H1 (cell line): ENCODE data around the gene IL9R. TPM values are rescaled to one million over a fixed set of nuclear protein-coding genes. Genes with fewer than 3 reads are reported as not detected.

ENCODE experiments used
- CTCF ChIA-PET: fragments of 300-600 bp; sonication (Branson Sonifier 250); formaldehyde crosslinking; loops from one replicate; lab custom pipeline; 2021; ENCODE audit not compliant: partially characterized antibody; lab: Charles Lee
- POLR2A ChIA-PET: fragments of 300-600 bp; sonication (Branson Sonifier 250); formaldehyde crosslinking; loops from one replicate; lab custom pipeline; 2021; ENCODE audit warnings: inconsistent platforms; ENCODE audit not compliant: partially characterized antibody; lab: Charles Lee
- DNase-seq, 2 experiments: peaks; one replicate each; pipeline versions ENCODE4 v3.0.0 to v3.0.0-alpha.2; 2010 to 2022; ENCODE audit warnings: low spot score in 2 of 2, low read depth in 1 of 2, mixed read lengths in 1 of 2
- FAIRE-seq: peaks from 2 replicates; lab custom pipeline; 2011; peaks lifted over from hg19 to GRCh38; lab: Jason Lieb, UNC
- H2AFZ ChIP-seq: 2 replicates; pipeline ENCODE4 v1.8.1; 2012; ENCODE audit warnings: low read length, inconsistent platforms
- H2AK5ac ChIP-seq: 2 replicates; pipeline ENCODE4 v1.6.1; 2013; ENCODE audit warnings: low read depth, low read length
- H2BK120ac ChIP-seq: replicated peaks from 2 replicates; pipeline ENCODE3; 2013; ENCODE audit warnings: low read depth, low read length, inconsistent platforms
- H2BK12ac ChIP-seq: 2 replicates; pipeline ENCODE4 v1.6.1; 2013; ENCODE audit warnings: low read depth, low read length
- H2BK15ac ChIP-seq: 2 replicates; pipeline ENCODE4 v1.6.1; 2013; ENCODE audit warnings: low read length
- H2BK20ac ChIP-seq: 2 replicates; pipeline ENCODE4 v1.6.1; 2013; ENCODE audit warnings: low read length
- H2BK5ac ChIP-seq: 2 replicates; pipeline ENCODE4 v1.6.1; 2013; ENCODE audit warnings: low read depth, low read length
- H3K14ac ChIP-seq: 2 replicates; pipeline ENCODE4 v1.6.1; 2013; ENCODE audit warnings: inconsistent platforms; ENCODE audit not compliant: insufficient read length
- H3K18ac ChIP-seq: 2 replicates; pipeline ENCODE4 v1.6.1; 2013; ENCODE audit warnings: low read length; ENCODE audit errors: extremely low read depth
- H3K23ac ChIP-seq: 2 replicates; pipeline ENCODE4 v1.6.1; 2013; ENCODE audit warnings: inconsistent platforms; ENCODE audit not compliant: insufficient read length
- H3K23me2 ChIP-seq: 2 replicates; pipeline ENCODE4 v1.6.1; 2013; ENCODE audit warnings: low read depth, low read length
- H3K27ac ChIP-seq: 2 replicates; pipeline ENCODE4 v1.6.1; 2011; ENCODE audit warnings: low read depth, low read length, inconsistent platforms
- H3K27me3 ChIP-seq, 4 experiments: replicated peaks in 1 of 4; 1 replicate in 1 of 4; 2 replicates in 3 of 4; pipeline versions ENCODE4 v1.6.1 to v1.8.1; 2011 to 2013; ENCODE audit warnings: low read length in 3 of 4, mild to moderate bottlenecking in 3 of 4, inconsistent platforms in 2 of 4, mixed read lengths in 2 of 4, moderate library complexity in 1 of 4; ENCODE audit not compliant: control insufficient read depth in 3 of 4, insufficient read depth in 3 of 4; ENCODE audit errors: extremely low read depth in 1 of 4
- H3K36me3 ChIP-seq, 4 experiments: 2 replicates each; pipeline versions ENCODE4 v1.6.1 to v1.8.1; 2011 to 2013; ENCODE audit warnings: mild to moderate bottlenecking in 4 of 4, low read length in 3 of 4, moderate library complexity in 2 of 4, control low read depth in 1 of 4, inconsistent platforms in 1 of 4; ENCODE audit not compliant: insufficient read depth in 4 of 4, control insufficient read depth in 2 of 4
- H3K4ac ChIP-seq: replicated peaks from 2 replicates; pipeline ENCODE3; 2013; ENCODE audit warnings: low read length, low read depth, mixed read lengths, inconsistent platforms; ENCODE audit not compliant: insufficient read length
- H3K4me1 ChIP-seq, 4 experiments: replicated peaks in 1 of 4; 1 replicate in 1 of 4; 2 replicates in 3 of 4; pipeline versions ENCODE4 v1.6.1 to v1.8.1; 2011 to 2013; ENCODE audit warnings: low read length in 3 of 4, inconsistent platforms in 2 of 4, mixed read lengths in 1 of 4; ENCODE audit not compliant: insufficient read depth in 4 of 4, control insufficient read depth in 3 of 4
- H3K4me2 ChIP-seq, 2 experiments: 2 replicates each; pipeline versions ENCODE4 v1.6.1 to v1.8.1; 2011 to 2013; ENCODE audit warnings: low read depth in 2 of 2, low read length in 2 of 2, control low read depth in 1 of 2, inconsistent platforms in 1 of 2, mild to moderate bottlenecking in 1 of 2; ENCODE audit not compliant: insufficient read depth in 1 of 2
- H3K4me3 ChIP-seq, 4 experiments: fragments of 200-600, 300-600 bp in 1 of 4; sonication (generic), shearing (Covaris generic), sonication (Bioruptor Twin) in 1 of 4; 2 replicates each; pipeline versions ENCODE4 v1.5.1 to v1.8.1; 2011 to 2016; ENCODE audit warnings: low read length in 4 of 4, low read depth in 3 of 4, control low read depth in 2 of 4, inconsistent platforms in 2 of 4, mild to moderate bottlenecking in 2 of 4, mixed read lengths in 1 of 4, moderate library complexity in 1 of 4; ENCODE audit not compliant: insufficient read depth in 2 of 4; ENCODE audit errors: extremely low read depth in 1 of 4
- H3K56ac ChIP-seq: replicated peaks from 2 replicates; pipeline ENCODE3; 2013; ENCODE audit warnings: low read depth, mild to moderate bottlenecking, mixed read lengths, low read length, inconsistent platforms; ENCODE audit not compliant: insufficient read length
- H3K79me1 ChIP-seq: 2 replicates; pipeline ENCODE4 v1.6.1; 2013; ENCODE audit warnings: low read depth, low read length, control low read depth
- H3K79me2 ChIP-seq, 2 experiments: 2 replicates each; pipeline versions ENCODE4 v1.6.1 to v1.8.1; 2012 to 2013; ENCODE audit warnings: low read length in 2 of 2, mild to moderate bottlenecking in 2 of 2, inconsistent platforms in 1 of 2; ENCODE audit not compliant: insufficient read depth in 2 of 2, control insufficient read depth in 1 of 2
- H3K9ac ChIP-seq, 4 experiments: replicated peaks in 1 of 4; 1 replicate in 1 of 4; 2 replicates in 3 of 4; pipeline versions ENCODE4 v1.6.1 to v1.8.1; 2011 to 2013; ENCODE audit warnings: low read depth in 3 of 4, low read length in 3 of 4, control low read depth in 2 of 4, mild to moderate bottlenecking in 2 of 4, moderate library complexity in 2 of 4, inconsistent platforms in 1 of 4; ENCODE audit errors: extremely low read depth in 1 of 4
- H3K9me3 ChIP-seq, 2 experiments: 2 replicates each; pipeline versions ENCODE4 v1.6.1 to v1.8.1; 2012 to 2013; ENCODE audit warnings: mild to moderate bottlenecking in 2 of 2, moderate library complexity in 2 of 2, control low read depth in 1 of 2, inconsistent platforms in 1 of 2, low read depth in 1 of 2, low read length in 1 of 2, mixed read lengths in 1 of 2; ENCODE audit not compliant: insufficient read depth in 2 of 2
- H4K20me1 ChIP-seq, 2 experiments: replicated peaks in 1 of 2; 2 replicates each; pipeline versions ENCODE3 to v1.8.1; 2011 to 2013; ENCODE audit warnings: inconsistent platforms in 2 of 2, low read length in 2 of 2, mild to moderate bottlenecking in 1 of 2; ENCODE audit not compliant: insufficient read depth in 2 of 2, control insufficient read depth in 1 of 2
- H4K5ac ChIP-seq: 2 replicates; pipeline ENCODE4 v1.6.1; 2013; ENCODE audit warnings: low read length, low read depth, mixed read lengths, inconsistent platforms; ENCODE audit not compliant: insufficient read length
- H4K8ac ChIP-seq: 2 replicates; pipeline ENCODE4 v1.8.0; 2013; ENCODE audit warnings: mild to moderate bottlenecking, moderate library complexity, low read length, inconsistent platforms; ENCODE audit not compliant: insufficient read depth; ENCODE audit errors: extremely low read depth
- H4K91ac ChIP-seq: replicated peaks from 2 replicates; pipeline ENCODE3; 2013; ENCODE audit warnings: low read length, mixed read lengths, inconsistent platforms; ENCODE audit not compliant: insufficient read length
- CBX8 ChIP-seq: fragments of 300-800, 300-1000 bp; sonication (generic); IDR thresholded peaks from 2 replicates; pipeline ENCODE4 v1.7.1; 2016; ENCODE audit warnings: low read depth, low read length, borderline replicate concordance
- EP300 ChIP-seq, 2 experiments: IDR thresholded peaks; 1 replicate in 1 of 2; 2 replicates in 1 of 2; pipeline ENCODE4 v1.6.1; 2011 to 2012; ENCODE audit warnings: low read depth in 2 of 2, low read length in 2 of 2, mild to moderate bottlenecking in 2 of 2, borderline replicate concordance in 1 of 2, inconsistent platforms in 1 of 2, moderate library complexity in 1 of 2
- RBBP5 ChIP-seq: IDR thresholded peaks from 2 replicates; pipeline ENCODE4 v1.7.1; 2012; ENCODE audit warnings: low read depth, mild to moderate bottlenecking, inconsistent platforms, low read length, moderate library complexity, borderline replicate concordance
- TAF7 ChIP-seq: optimal IDR thresholded peaks from 2 replicates; pipeline ENCODE3; 2011; ENCODE audit warnings: low read depth, mild to moderate bottlenecking, inconsistent platforms, low read length, moderate library complexity, borderline replicate concordance
- WGBS, 2 experiments: shearing (Covaris generic) in 1 of 2; methylation state at CpG; one replicate each; pipeline versions ENCODE4 v1.1.6 to v1.1.7; 2013 to 2015; ENCODE audit warnings: low lambda C conversion rate in 2 of 2, mixed read lengths in 2 of 2, inconsistent platforms in 1 of 2, low coverage in 1 of 2, missing lambda C conversion rate in 1 of 2; ENCODE audit not compliant: insufficient replicate concordance in 2 of 2, insufficient coverage in 1 of 2, insufficient read length in 1 of 2; ENCODE audit errors: extremely low coverage in 1 of 2, missing lambda C conversion rate in 1 of 2; 5-methylcytosine and 5-hydroxymethylcytosine counted together
- polyA plus RNA-seq, 7 experiments: library from polyadenylated mRNA; depleted of rRNA in 3 of 7; stranded (reverse) in 5 of 7; unstranded in 2 of 7; fragments of >200 nt in 5 of 7; fragments of 200-250 nt in 2 of 7; gene quantifications; 1 replicate in 5 of 7; 2 replicates in 1 of 7; 4 replicates in 1 of 7; pipeline versions ENCODE4 v1.2.1 to v1.2.3, GENCODE V29; 2011 to 2013; ENCODE audit warnings: missing spikeins in 2 of 7, mixed read lengths in 2 of 7
- total RNA-seq: library from RNA; stranded (reverse); fragmentation: NEBNext Ultra II Directional; extraction: Animal tissue kit (Norgen Biotek cat#: 25700); gene quantifications from 2 replicates; pipeline ENCODE4 v1.2.1, GENCODE V29; 2021
- TF ChIP-seq, protein P1 (sequence below): IDR thresholded peaks from 2 replicates; pipeline ENCODE4 v1.6.1; 2012; ENCODE audit warnings: inconsistent platforms

IL9R gene
- total and polyA plus RNA-seq, 2 of the 8 experiments (the other 6 are each of a cell fraction or from before 2014, with no cell fraction given) = 0.14 to 0.28 TPM

DNA sequence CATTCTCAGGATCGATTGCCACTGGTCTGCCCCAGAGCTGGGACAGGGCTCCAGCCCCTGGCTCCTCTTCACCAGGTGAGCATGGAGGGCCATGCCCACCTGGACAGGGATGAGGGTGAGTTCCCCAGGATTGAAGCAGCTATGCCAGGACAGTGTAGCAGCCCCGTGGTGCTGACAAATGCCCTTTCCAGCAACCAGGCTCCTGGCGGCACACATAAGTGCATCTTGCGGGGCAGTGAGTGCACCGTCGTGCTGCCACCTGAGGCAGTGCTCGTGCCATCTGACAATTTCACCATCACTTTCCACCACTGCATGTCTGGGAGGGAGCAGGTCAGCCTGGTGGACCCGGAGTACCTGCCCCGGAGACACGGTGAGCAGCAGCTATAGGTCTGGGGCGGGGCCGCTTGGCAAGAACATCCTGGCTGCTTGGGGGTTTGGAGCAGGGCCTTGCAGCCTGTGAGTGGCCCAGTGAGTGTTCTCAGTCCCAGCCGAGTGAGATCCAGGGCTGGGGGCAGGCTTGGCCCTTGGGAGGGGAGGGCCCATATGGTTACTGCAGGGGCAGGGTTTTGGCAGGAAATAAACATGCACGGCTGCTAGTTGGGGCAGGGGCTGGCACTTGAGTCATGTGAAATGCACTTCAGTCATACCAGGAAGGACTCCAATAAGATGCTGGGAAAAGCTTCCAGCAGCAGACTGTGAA lies 6.1 kb downstream of the IL9R start:
- H3K23ac ChIP-seq = no peak overlapping the region
- no peak overlapping the region for H4K8ac ChIP-seq
- H4K91ac ChIP-seq = no peak overlapping the region
- H3K23me2 ChIP-seq = no peaks in the 10 kb centered on the region; the same call in 1 of the 2 replicates
- no peaks in the 10 kb centered on the region for H3K4me1 ChIP-seq
- FAIRE-seq (peak; percentile 39), DNase-seq (no peak)
- H2AFZ ChIP-seq = no peak overlapping the region
- TF ChIP-seq TAF7 (no peak), CBX8 (no peak), RBBP5 (no peak), EP300 (IDR thresholded peaks at IDR 0.05; ENCODE audit: borderline replicate concordance in 1 of 2, low read depth in 2 of 2, low read length in 2 of 2) (no peak)
- TF ChIP-seq, protein P1, sequence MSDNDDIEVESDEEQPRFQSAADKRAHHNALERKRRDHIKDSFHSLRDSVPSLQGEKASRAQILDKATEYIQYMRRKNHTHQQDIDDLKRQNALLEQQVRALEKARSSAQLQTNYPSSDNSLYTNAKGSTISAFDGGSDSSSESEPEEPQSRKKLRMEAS = no peak
- H3K27me3 ChIP-seq = no peaks in the 10 kb centered on the region
- ChIA-PET POLR2A (no interaction called here), CTCF (no interaction called here)
- no peak overlapping the region for H2AK5ac ChIP-seq
- no peaks in the 10 kb centered on the region for H3K79me2 ChIP-seq
- no peaks in the 10 kb centered on the region for H3K36me3 ChIP-seq
- 84% methylated on average over 14 of the region's 14 CpGs; no CpG with 5 or more reads in 1 of the 2 experiments for WGBS, 2 experiments
- H3K56ac ChIP-seq = no peak overlapping the region
- no peak overlapping the region for H3K27ac ChIP-seq
- no peak overlapping the region for H3K9ac ChIP-seq
- H3K4me2 ChIP-seq = no peak overlapping the region
- no peak overlapping the region for H2BK12ac ChIP-seq
- H3K4ac ChIP-seq = no peak overlapping the region
- no peak overlapping the region for H2BK20ac ChIP-seq
- no peak overlapping the region for H2BK120ac ChIP-seq
- no peak overlapping the region for H3K18ac ChIP-seq
- no peak overlapping the region for H3K4me3 ChIP-seq
- peaks cover 46 to 81% of the 10 kb centered on the region in 2 experiments for H3K9me3 ChIP-seq
- no peak overlapping the region for H4K5ac ChIP-seq
- H2BK5ac ChIP-seq = no peak overlapping the region
- H2BK15ac ChIP-seq = no peak overlapping the region
- no peaks in the 10 kb centered on the region for H4K20me1 ChIP-seq
- no peaks in the 10 kb centered on the region for H3K79me1 ChIP-seq
- H3K14ac ChIP-seq = no peak overlapping the region
